Cerebellar nuclear complex (tissue), 1 donor: ENCODE measurements around the gene PRKAR1B.

Experiments
- DNase-seq, 2 experiments: peaks; one replicate each; lab custom pipeline; 2025; lab: John Stamatoyannopoulos, UW

The PRKAR1B gene

GRCh38 chr7:540997-541396, 186.1 kb downstream of the PRKAR1B start:
- DNase-seq = no peak

GRCh38 chr7:540579-540978, 186.5 kb downstream of the PRKAR1B start:
- DNase-seq = no peak

GRCh38 chr7:539731-540411, 187.2 kb downstream of the PRKAR1B start:
- DNase-seq = no peak

- no peak for DNase-seq
These were observed 188.1 kb downstream of the PRKAR1B start for GRCh38 chr7:538764-539685.

- no peak for DNase-seq
These were observed 189.0 kb downstream of the PRKAR1B start for GRCh38 chr7:537911-538634.

GRCh38 chr7:536231-536630, 190.8 kb downstream of the PRKAR1B start:
- no peak for DNase-seq

- DNase-seq = no peak
These were observed 192.1 kb downstream of the PRKAR1B start for GRCh38 chr7:534959-535358.

GRCh38 chr7:534075-534474, 193.0 kb downstream of the PRKAR1B start:
- no peak for DNase-seq

GRCh38 chr7:533266-533665, 193.8 kb downstream of the PRKAR1B start:
- no peak for DNase-seq

GRCh38 chr7:532379-533143, 194.5 kb downstream of the PRKAR1B start:
- no peak for DNase-seq

GRCh38 chr7:531777-532176, 195.3 kb downstream of the PRKAR1B start:
- no peak for DNase-seq

- DNase-seq = no peak
These were observed 198.6 kb downstream of the PRKAR1B start for GRCh38 chr7:528451-528850.

- DNase-seq = no peak
These were observed 199.4 kb downstream of the PRKAR1B start for GRCh38 chr7:527723-528122.

GRCh38 chr7:526460-527034, 200.5 kb downstream of the PRKAR1B start:
- no peak for DNase-seq

GRCh38 chr7:525740-526139, 201.3 kb downstream of the PRKAR1B start:
- no peak for DNase-seq

- DNase-seq = no peak
These were observed 202.3 kb downstream of the PRKAR1B start for GRCh38 chr7:524800-525199.

- no peak for DNase-seq
These were observed 203.4 kb downstream of the PRKAR1B start for GRCh38 chr7:523347-524336.

- no peak for DNase-seq
These were observed 204.1 kb downstream of the PRKAR1B start for GRCh38 chr7:522951-523314.

- DNase-seq = no peak
These were observed 204.8 kb downstream of the PRKAR1B start for GRCh38 chr7:522071-522950.
